ENCODE measurements around the gene SMAD7.

Gene SMAD7

DNA sequence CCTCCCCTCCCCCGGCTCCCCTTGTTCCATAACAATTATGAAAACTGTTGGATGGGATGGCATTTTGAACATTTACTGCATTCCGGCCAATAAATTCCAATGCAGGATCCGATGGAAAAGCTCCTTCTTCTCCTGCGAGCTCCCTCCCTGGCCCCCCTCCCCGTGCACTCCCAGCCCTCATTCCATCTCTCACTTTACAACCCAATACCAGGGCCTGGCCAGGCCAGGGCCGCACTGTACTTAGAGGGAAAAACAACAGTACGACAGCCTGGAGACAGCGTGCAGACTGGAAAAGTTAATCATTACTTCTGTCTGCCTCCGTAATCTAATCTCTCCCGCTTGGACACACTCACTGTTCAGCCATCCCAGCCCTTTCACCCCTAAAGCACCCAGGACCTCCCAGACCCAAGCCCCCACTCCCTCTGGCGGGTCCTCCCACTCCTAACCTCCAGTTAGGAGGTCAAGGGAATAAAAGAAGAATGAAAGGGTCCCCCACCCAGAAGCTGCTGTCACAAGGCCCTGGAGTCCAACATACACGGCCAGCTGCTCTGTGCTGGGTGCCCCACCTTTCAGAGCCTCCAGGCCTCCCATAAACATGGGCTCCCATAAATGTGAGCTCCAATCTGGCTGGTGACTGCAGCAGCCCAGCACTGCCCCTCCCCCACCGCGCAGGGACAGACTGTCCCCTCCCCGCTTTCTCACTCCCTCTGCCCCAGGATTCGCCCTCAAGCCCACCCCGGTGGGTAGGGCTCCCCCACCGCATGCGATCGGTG lies 20.6 kb downstream of the SMAD7 start:
- peak; percentile 94 for DNase-seq (ENCODE audit: low spot score)

DNA sequence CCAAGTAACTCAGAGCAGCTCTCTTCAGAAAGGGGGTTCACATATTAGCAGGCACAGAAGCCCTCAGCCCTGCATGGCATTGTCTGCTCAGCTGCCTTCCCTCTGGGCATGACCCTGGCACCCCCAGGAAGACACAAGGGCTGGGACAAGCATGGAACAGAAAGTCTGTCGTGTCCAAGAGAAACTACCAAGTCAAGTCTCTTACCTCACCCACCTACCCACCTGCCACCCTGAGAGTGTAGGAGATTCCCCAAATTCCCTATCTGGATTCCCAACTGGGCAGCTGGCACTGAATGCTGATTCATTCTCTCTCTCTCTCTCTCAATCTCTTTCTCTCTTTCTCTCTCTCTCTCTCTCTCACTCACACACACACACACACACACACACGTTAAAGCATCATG lies 21.6 kb downstream of the SMAD7 start:
- peak; percentile 68 for DNase-seq (ENCODE audit: low spot score)

DNA sequence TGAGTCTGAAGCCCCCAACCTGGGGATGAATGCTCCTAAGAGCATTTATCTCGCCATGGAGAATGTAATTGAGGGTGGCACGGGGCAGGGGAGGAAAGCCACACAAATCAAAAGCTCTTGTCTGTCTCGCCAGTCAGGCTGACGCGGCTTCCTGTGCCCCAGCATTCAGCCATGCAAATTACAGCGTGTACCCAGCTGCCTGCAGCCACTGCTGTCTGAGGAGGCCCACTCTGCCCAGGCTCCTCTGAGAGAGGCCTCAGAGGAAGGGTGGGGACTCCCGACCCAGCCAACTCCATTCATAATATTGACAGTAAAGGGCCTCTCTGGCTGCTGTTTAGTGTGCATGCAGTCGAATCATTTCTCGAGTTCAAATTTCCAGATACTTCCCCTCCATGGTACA lies 22.0 kb downstream of the SMAD7 start:
- DNase-seq (ENCODE audit: low spot score): peak; percentile 89

DNA sequence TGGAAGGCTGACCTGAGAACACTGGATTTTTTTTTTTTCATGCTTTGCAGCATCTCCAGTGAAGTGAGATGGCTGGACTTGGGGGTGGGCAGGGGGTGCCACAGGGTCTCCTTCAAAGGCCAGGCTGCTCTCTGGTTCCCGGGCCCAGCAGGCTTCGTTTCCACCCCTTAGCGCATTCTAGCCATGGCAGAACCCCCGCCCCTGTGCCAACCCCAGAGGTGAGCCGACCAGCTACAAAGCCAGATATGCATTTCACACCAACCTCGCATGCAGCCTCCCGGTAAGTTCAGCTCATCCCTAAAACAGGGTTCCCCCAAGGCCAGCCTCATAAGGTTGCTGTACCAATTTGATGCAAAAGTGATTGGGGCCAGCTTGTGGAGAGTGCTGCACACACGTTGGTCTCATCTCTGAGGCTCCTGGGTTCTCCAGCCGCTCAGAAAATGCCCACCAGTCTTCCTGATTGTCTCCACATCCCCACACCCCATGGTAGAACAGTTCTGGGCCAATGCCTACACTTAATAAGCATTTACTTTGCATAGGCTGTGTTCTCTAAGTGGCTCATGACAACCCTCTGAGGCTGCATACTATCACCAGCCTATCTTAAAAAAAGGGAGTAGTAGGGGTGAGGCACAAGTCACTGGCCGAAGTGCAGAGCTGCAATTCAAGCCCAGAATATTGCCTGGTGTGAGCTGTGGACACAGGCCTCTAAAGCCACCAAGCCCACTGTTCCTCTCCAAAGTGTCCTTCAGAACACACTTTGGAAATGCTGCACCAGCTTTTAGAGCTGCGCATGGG lies 23.3 kb downstream of the SMAD7 start:
- no peak for DNase-seq (ENCODE audit: low spot score)

DNA sequence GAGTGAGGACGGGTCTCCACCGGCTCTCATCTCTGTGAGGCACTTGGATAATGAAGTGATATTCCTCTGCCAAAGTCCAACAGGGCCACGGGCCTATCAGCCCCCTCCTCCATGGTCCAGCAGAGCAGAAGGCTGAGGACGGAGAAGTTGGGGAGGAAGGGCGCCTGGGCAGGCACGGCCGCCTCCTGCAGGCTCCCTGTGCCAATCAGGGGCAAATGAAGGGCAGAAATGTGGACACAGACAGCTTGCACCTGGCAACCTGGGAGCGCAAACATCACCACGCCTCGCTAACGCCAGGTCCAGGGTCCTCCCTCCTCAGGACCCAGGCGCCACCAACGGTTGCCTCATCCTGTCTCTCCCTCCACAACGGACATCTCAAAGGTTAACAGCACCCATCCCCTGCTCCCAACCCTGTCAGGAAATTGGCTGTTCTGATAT lies 24.3 kb downstream of the SMAD7 start:
- no peak for DNase-seq (ENCODE audit: low spot score)

DNA sequence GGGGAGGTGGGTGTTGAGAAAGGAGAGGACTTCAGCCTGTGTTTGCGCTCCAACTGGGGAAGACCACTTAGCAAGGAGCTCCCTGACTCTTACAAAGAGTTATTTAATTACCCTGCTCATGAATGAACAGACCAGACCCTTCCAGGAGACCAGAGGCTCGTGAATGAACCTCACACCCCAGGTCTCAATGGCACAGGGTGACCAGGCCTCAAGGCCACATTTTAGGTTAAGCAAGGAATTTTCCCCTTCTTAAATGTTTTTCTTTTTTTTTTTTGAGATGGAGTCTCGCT lies 25.3 kb downstream of the SMAD7 start:
- DNase-seq (ENCODE audit: low spot score): no peak

DNA sequence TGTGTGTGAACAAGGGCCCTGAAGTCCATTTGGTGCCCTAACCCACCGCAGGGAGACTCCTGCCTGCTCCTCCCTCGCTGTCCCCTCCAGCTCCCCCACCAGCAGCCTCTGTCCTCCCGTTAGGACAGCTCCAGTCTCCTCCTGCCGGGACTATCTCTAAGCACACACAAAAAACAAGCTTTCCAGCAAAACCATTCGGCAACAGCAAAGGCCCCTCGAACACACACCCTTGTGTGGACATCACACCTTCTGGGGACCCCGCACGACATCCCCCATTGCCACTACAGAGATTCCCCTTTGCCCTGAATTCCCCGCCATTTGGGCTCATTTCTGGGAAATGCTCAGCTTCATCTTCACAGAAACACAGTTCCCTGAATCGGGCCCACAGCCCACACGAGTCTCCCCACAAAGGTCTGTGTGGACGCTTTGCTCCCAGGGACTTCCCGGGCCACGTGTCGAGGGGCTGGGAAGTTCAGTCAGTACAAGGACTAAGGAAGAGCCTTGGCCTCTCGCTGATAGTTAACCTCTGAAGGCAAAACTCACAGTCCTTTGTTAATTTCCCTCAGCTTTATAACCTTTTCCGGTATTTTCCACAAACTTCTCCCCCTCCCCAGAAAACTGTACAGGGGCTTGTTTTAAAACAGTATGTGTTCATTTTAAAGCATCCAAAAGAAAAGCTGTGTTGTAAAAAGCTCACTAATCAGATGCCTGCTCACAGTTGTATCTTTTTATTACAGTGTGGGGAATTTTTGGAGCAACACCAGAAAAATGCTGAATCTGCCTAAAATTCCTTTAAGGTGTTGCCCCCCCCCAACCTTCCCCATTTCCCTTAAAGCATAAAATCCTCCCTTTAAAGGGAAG lies 25.9 kb downstream of the SMAD7 start:
- peak; percentile 9 for DNase-seq (ENCODE audit: low spot score)

DNA sequence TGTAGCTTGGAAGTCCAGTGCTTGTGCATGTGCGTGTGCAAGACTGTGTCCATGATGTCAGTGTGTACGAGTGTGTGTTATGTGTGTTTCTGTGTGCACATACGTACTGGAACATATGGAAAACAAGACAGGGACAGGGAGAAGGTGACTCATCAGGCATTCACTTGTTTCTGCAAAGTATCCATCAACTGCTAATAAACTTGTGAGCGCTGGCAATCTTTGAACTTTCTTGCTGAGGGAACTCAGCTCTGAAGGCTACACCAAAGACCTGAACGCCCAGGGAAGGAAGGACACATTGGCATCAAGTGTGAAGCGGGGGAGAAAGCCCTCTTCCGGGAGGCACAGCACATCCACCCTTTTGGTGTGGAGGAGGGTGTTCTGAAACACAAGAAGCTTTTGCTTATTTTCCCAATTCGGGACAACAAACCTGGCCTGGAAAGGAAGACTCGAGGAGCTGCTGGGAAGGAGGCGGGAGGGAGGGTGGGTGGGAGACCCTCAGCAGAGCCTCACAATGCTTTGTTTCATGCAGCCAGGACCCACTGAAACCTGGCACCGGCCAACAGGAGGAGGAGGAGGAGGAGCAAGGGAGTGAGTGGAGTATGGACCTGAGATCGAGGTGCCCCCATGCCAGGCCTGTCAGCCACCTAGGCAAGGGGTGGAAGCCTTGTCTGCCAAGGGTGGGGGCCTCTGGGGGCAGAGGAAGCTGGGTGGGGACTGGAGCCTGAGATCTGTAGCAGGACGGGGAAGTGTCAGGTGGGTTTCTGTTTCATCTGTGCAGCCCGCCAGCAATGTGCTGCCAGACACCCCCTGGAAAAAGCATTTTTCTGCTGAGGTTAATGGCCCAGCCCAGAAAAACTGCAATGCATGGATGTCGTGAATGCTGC lies 26.8 kb downstream of the SMAD7 start:
- DNase-seq (ENCODE audit: low spot score): peak; percentile 25

DNA sequence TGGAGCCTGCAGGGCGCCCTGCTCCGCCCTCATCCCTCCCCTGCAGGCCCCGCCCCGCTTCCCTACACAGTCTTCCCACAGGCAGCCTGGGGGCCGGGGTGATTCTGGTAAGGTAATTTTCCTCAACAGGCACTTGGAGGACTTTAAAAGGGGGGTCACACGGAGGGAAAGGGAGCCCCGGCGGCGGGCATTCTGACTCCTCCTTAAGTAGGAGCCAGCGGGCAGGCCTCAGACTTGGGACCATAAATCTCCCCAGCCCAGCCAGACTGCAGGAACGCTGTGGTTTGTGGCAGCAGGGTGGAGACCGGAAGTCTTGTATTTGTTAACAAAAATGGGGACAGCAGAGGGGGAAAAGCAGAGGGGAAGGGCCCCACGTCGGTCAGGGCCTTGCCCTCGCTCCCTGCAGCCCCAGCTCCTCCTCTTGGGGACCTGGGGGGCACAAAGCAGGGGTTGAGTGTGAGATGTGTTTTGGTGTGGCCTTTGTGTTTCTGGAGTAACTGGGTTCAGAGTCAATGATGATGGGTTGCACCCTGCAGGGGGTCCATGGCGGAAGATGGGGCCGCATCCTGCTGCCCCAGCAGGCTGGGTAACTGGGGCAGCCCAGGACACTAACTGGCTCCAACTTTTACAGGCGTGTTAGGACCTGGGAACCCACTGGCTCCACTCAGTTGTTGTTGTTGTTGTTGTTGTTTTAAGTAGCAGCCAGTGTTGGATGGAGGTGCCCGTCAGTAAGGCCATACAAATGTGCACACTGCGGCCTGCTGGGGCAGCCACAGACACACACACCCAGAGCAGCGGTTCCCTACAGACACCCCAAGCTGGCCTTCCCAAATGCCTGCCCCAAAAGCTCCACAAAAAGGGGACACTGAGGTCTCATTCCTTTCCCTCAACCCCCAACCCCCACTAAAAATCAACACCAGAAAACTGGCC lies 27.7 kb downstream of the SMAD7 start:
- peak; percentile 70 for DNase-seq (ENCODE audit: low spot score)

DNA sequence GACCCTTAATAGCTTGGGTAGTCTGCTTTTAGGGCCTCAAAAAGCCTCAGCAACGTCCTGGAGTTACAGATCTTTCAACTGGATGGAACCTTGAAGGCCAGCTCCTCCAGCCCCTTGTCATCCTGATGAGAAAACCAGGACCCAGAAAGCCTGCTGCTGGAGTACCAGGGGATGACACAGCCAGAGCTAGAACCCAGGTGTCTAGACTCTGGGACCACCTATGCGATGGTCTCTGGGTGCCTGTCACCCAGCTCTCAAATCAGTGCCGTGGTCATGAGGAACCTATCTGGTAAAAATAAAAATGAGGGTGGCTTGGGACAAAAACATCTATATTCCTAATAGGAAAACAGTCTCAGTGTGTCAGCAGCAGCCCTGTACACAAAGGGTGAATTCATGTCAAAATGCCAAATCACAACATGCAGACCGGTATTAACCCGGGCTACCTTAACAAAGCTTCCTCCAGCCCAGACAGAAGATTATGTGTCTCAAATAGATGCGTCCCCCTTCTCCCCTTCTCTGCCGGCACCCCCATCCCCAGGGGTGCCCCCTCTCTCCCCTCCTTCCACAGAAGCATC lies 28.5 kb downstream of the SMAD7 start:
- DNase-seq (ENCODE audit: low spot score): peak; percentile 7

DNA sequence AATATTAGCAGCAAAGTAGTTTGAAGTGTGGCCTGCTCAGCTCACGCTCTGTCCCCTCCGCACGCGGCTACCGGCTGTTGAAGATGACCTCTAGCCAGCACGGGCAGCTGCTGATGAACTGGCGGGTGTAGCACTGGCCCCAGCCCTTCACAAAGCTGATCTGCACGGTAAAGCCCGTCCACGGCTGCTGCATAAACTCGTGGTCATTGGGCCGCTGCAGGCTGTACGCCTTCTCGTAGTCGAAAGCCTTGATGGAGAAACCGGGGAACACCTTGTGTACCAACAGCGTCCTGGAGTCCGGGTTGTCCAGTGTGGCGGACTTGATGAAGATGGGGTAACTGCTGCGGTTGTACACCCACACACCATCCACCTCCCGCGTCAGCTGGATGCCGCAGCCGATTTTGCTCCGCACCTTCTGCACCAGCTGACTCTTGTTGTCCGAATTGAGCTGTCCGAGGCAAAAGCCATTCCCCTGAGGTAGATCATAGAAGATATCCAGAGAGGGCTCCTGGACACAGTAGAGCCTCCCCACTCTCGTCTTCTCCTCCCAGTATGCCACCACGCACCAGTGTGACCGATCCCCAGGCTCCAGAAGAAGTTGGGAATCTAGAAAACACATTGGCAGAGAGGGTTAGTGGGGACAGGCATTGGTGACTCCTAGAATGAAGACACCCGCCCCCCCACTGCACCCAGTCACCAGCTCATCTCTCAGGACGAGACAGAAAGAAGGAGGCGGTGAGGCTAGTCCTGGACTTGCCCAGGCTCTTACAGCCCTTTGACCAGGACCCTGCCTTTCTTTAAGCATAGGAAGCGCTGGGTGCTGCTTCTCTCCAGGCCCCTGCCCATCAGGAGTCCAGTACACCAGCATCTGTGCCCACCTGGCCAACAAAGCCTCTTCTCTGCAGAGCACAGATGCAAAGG lies 29.2 kb downstream of the SMAD7 start:
- peak; percentile 2 for DNase-seq (ENCODE audit: low spot score)

DNA sequence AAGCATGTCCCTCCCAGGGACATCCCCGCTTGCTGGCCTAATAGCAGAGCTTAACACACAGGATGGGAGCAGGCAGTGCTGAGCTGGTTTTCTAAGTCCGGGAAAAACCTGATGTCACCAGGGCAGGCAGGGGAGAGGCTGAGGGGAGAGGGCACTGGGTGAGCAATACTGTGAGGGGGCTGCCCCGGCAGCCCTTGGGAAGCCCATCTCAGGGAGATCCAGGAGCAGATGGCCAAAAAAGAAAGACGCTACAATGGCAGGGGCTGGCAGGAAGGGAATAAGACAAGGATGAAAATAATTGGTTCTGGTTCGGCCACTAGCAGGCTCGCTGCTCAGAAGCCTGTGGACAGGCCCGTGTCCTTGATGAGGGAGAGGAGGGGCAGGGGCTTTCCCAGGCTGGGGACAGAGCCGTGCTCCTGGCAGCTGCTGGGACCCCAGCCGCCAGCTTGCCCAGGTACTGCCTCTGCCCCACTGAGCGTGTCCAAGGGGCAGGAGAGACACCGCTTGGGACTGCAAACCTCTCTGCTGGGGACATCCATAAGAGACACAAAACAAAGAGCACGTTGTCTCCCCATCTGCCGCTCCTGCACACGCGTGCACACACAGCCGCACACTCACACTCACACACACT lies 30.2 kb downstream of the SMAD7 start:
- DNase-seq (ENCODE audit: low spot score): peak; percentile 1

DNA sequence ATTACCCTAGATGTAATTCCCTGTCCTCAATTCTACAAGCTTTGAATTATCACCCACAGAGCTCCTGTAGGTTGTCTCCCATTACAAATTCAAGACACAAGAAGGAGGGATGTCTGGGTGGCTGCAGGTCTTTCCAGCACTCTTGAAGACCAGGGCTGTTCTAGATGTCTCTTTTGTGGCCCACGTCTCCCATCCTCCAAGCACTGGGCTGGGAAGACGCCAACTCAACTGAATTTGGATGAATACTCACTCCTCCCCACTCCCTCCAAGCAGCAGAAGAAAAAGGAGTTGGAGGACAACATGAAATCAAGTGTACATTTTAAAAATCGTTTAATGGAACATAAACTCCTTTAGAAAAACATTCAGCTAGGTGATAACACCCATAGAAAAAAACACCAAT lies 31.2 kb downstream of the SMAD7 start:
- peak; percentile 1 for DNase-seq (ENCODE audit: low spot score)

DNA sequence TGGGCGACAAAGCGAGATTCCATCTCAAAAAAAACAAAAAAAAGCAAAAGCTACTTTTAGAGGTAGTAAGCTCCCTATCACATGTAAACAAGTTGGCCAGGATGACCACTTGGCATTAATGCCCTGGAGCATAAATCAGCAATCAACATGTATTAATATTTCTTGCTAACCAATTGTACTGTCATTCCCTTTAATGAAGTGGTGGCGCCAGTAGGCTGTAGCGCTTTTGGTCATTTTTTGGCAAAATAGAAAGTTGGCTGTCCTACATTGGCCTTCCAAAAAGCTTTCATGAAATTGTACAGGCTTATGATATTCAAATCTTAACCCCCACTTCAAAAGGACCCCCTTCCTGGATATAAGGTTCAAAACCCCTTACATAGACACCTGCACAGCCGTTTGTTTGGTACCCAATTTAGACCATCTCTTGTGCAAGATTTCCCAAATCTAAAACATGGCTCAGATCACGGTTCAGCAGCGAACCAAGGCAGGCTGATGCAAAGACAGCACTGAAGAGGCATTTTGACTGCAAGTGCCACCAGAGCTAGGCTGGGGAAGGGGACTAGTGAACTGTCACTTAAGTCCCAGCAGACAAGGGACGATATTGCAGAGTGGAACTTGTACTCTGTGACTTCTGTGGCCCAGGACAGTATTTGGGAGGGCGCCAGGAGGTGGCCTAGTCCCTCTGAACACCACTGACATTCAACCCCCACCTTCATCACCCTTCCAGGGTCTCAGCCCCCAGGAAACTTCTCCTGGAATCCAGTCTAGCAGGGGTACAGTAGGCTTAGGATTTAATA lies 31.9 kb downstream of the SMAD7 start:
- DNase-seq (ENCODE audit: low spot score): peak; percentile 2

DNA sequence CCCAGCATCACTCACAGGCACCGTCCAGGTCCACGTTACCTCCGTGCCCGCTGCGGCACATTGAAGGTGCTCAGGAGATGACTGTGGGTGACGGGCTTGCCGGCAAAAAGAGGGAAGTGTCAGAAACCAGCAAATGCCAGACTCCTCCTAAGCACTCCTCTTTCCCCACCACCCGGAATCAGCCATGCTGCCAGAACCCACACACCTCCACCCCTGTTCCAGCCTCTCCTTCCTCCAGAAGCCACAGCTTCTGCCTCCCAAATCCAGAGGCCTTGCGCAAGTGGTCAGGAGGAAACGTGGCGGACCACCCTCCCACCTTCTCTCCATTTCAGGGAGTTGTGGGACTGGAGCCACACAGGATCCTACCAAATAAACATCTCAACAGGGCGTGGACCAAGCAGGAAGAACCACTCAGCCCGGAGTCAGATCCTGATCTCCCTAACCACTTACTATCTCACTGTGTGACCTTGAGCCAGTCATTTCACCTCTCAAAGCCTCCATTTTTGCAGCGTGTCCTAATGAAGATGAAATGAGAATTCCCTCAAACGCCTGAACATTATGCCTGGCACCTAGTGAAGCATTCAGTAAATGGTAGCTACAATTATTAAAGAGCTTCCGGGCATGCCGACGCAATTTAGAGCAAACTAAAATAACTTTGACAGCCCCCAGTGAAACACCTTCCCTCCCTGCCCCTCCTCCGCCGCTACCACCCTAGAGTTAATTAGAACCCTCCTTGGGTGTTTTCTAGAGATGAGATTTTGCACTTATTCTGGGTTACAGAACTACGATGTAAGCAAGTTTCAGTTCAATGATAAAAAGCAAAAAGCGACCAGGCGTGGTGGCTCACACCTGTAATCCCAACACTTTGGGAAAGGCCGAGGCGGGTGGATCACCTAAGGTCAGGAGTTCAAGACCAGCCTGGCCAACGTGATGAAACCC lies 32.9 kb downstream of the SMAD7 start:
- peak; percentile 29 for DNase-seq (ENCODE audit: low spot score)

DNA sequence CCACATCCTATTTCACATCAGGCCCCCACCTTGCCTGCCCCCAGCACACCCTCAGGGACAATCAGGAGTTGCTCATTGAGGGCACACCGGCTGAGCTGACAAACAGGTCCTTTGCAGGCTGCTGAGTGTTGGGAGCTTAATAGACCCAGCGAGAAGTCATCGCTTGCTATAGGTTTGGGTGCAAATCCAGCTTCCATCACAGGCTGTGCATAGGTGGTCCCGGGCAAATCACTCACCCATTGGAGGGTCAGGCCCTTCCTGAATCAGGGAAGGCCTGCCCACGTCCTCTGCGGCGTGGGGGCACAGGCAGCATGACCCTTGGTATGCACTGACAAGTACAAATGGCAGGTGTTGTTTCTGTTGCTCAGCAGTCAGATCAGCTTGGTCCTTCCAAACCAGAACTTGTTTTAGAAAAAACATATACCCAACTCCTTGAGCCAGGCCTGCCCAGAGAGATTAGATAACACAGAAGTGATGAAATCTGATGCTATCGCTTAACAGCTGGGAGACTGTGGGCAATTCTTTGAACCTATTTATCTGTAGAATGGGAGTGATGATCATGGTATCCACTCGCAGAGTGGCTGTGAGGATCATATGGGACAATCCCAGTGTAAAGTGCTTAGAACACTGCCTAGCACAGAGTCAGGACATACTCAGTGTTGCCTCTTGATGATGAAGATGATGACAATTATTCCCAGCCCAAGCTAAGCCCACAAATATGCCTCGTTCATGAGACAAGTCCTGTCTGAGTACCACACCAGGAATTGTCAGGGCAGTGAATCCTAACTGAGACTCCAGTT lies 34.9 kb downstream of the SMAD7 start:
- peak; percentile 26 for DNase-seq (ENCODE audit: low spot score)
